SKM-1 (cell line): Measurements from ENCODE around the gene ZNF566.
"Not testable (repeated sequence)": the region's sequence is repeated elsewhere in the genome, so short reads cannot be mapped to it uniquely, and the experiment has no call there.

Experiments
- DNase-seq: peaks from one replicate; lab custom pipeline; 2025; ENCODE audit not compliant: unreplicated experiment; lab: John Stamatoyannopoulos, UW

ZNF566 gene

DNA sequence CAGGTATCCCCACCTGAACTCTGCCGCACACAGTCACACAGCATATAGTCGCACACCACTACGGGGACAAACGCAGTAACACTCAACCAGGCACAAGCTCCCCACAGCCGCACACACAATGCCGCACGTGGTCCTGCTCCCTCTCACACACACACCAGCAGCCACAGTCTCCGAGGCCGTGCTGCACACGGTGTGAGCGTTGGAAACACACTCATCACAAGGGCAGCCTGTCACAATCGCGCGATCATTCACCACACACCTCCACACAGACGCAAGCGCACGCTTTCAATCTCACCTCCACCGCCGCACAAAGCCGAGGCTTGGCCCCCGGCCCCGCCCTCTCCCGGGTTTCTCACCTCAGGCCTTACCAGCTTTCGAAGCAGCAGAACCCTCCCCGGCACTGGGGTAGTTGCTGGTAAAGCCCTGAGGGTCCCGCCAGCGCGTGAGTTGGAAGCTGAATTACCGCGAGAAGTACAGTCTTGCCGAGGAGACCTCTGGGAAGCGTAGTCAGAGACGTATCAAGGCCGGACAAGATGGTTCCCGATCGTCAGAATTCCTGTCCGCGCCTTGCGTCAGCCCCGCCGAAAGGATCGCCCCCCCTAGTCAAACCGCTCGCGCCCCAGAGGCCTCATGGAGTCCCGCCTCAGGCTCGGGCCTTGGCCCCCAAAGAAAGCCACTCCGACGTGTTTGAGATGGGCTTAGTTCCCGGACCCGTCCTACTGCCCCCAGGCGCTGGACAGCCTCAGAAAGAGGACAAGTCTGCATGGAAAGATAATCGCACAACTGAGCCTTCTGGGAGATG is at the start of gene ZNF566:
Gene ZNF566 (minus strand): TSS at position 444 of the 802 bp plus-strand sequence. CDS start 13,004 bp downstream, outside the sequence.
- peak; percentile 95 for DNase-seq

DNA sequence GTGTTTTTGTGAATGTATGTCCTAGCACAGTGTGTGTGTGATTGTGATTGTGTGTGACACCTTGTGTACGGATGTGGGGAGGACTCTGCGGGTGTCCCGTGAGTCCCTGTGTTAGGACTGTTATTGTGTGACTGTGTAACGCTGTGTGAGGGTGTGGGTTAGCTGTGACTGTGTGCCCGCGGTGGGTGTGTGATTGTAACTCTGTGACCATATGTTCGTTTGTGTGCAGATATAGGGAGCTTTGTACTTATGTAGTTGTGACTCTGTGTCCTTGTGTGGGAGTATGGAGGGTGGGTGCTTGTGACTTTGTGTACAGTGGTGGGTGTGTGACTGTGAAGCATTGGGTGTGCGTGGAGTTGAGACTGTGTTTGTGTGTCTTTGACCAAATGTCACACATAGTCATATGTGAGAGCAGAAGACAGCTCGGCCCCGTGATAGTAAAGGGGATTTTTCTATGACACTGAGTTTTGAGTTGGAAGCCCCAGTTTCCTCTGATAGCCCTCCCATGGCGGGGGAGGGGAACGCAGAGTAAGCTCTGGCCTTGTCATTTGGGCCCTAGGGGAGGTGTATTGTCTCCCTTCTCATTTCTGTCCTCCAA is 39.7 kb upstream of the ZNF566 start:
- DNase-seq, result no peak

- peak; percentile 76 for DNase-seq
Observed at GRCh38 chr19:36528194-36528920, 39.0 kb upstream of the ZNF566 start, which contains the start of gene ZNF260. ZNF260 (minus strand) TSS chr19:36528271; CDS start chr19:36515238, 13,033 bp downstream.

GRCh38 chr19:36527873-36528193 is 38.5 kb upstream of the ZNF566 start:
- DNase-seq, result no peak

DNA sequence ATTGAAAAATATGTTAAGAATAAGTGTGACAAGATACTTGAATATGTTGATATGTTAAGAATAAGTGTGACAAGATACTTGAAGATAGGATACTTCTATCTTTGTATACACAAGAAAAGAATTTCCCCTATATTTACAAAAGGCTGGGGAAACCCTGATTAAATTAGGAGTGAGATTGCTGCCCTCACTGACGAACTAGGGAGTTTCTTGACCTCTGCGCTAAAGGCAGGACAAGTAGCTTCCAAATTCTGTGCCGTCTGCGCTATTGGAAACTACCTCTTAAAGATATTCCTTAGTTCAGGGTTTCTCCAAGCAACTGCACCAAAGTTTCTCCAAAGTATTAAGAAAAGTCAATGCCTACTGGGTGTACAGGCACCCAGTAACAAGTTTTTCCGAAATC is 38.0 kb upstream of the ZNF566 start:
- no peak for DNase-seq

- DNase-seq, result no peak
Observed at GRCh38 chr19:36526581-36526980, 37.2 kb upstream of the ZNF566 start.

GRCh38 chr19:36524617-36525016 is 35.3 kb upstream of the ZNF566 start:
- no peak for DNase-seq

- no peak for DNase-seq
Observed at GRCh38 chr19:36514012-36514612, 24.8 kb upstream of the ZNF566 start.

GRCh38 chr19:36508325-36508724 is 19.0 kb upstream of the ZNF566 start:
- DNase-seq, result no peak

- no peak for DNase-seq
Observed at GRCh38 chr19:36501973-36502372, 12.6 kb upstream of the ZNF566 start.

GRCh38 chr19:36497001-36497400 is 7.6 kb upstream of the ZNF566 start:
- no peak for DNase-seq

DNA sequence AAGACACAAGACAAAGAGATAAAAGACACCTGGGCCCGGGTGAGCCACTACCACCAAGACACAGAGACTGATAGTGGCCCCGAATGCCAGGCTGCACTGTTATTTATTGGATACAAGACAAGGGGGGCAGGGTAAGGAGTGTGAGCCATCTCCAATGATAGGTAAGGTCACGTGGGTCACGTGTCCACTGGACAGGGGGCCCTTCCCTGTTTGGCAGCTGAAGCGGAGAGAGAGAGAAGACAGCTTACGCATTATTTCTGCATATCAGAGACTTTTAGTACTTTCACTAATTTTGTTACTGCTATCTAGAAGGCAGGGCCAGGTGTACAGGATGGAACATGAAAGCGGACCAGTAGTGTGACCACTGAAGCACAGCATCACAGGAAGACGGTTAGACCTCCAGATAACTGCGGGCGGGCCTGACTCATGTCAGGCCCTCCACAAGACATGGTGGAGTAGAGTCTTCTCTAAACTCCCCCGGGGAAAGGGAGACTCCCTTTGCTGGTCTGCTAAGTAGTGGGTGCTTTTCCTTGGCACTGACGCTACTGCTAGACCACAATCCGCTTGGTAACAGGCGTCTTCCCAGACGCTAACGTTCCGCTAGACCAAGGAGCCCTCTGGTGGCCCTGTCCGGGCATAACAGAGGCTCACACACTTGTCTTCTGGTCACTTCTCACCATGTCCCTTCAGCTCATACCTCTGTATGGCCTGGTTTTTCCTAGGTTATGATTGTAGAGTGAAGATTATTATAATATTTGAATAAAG is 3.5 kb upstream of the ZNF566 start:
- DNase-seq, result not testable (repeated sequence)

GRCh38 chr19:36490846-36491245 is 1.5 kb upstream of the ZNF566 start:
- not testable (repeated sequence) for DNase-seq

DNA sequence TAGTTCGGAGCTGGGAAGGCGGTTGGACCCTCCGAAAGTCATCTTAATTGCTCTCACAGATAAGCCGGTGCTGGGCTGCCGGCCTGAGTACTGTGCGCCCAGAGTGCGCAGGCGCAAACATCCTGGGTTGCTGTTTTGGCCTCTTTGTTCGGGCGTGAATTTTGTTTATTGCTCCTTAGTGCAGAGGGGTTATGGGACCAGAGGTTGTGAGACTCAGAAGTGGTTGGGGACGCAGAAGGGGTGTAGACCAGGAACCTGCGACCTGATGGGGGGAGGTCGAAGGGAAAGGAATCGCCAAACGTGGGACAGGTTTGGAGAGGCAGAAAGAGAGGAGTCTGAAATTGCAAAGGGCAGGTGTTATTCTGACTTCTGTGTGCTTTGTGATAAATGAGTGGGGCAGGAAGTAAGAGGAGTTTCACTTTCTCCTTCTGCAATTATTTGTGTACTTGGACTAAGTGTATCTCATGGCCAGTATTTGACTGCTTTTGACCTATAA is 607 bp upstream of the ZNF566 start:
- DNase-seq, result peak; percentile 85

GRCh38 chr19:36488846-36489117 is 579 bp downstream of the ZNF566 start:
- DNase-seq, result no peak

DNA sequence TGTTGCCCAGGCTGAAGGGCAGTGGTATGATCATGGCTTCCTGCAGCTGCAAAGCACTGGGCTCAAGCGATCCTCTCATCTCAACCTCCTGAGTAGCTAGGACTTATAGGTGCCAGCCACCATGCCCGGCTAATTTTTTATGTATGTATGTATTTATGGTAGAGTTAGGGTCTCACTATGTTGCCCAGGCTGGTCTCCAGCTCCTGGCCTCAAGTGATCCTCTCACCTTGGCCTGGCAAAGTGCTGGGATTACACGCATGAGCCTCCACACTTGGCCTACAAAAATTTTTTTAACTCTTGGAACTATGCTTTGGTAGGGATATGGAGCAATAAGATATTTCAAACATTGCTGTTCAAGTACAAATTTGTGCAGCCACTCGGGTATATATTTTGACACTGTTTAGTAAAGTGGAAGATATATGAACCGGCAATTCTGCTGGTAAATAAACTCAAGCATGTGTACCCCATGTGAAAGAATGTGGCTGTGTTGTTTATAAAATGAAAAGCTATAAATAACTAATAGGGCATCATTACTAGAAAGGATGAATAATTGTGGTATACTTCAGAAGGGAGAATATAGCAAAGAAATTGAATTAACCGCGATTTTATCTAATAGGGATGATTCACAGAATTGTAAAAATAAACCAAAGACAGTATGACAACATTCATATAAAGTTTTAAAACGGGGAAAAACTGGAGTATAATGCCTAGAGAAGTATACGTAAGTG is 1.1 kb downstream of the ZNF566 start:
- DNase-seq, result no peak

DNA sequence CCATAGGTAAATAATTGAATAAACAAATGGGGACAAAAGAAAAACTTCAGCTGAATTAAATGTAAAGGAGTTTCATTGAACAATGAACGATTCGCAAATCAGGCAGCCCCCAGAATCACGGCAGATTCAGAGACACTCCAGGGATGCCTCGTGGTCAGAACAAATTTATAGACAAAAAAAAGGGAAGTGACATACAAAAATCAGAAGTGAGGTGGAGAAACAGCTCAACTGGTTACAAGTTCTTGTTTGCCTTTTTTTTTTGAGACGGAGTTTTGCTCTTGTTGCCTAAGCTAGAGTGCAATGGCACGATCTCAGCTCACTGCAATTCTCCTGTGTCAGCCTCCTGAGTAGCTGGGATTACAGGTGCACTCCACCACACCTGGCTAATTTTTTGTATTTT is 5.7 kb downstream of the ZNF566 start:
- no peak for DNase-seq

GRCh38 chr19:36482876-36483275 is 6.5 kb downstream of the ZNF566 start:
- DNase-seq, result no peak

GRCh38 chr19:36460046-36460445 is 29.3 kb downstream of the ZNF566 start:
- DNase-seq, result no peak

DNA sequence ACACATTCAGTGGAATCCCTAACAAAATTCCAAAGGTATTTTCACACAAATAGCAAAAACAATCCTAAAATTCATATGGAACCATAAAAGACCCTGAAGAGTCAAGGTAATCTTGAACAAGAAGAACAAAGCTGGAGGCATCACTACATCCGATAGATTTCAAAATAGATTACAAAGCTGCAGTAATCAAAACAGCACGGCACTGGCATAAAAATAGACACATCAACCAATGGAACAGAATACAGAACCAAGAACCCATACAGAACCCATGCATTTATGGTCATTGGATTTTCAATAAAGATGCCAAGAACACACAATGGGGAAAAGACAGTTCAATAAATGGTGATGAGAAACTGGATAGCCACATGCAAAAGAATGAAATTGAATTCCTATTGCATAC is 32.5 kb downstream of the ZNF566 start:
- DNase-seq, result no peak
